ENCODE data around the gene TMEM121.
"Not testable (repeated sequence)": the region's sequence is repeated elsewhere in the genome, so short reads cannot be mapped to it uniquely, and the experiment has no call there.

- TF ChIP-seq POLR2AphosphoS5, POLR2A (IDR thresholded peaks at IDR 0.05): not testable (repeated sequence)
Measured at GRCh38 chr14:105561345-105561744, 35.0 kb downstream of the TMEM121 start.
